Adrenal gland (tissue), 19 donors: ENCODE results near the gene SH3BP1. TPM values are rescaled to one million over a fixed set of nuclear protein-coding genes. Genes with fewer than 3 reads are reported as not detected.
"Not testable (repeated sequence)": the region's sequence is repeated elsewhere in the genome, so short reads cannot be mapped to it uniquely, and the experiment has no call there.

ENCODE experiments used
- DNase-seq, 7 donors: peaks; one replicate each; pipeline ENCODE4 v3.0.0-alpha.2; 2019 to 2020
- H3K27ac ChIP-seq, 5 donors: fragments of 200-600 bp; sonication (generic) in 4 of 5; 1 replicate in 3 of 5; 2 replicates in 2 of 5; pipeline versions ENCODE4 v1.5.1 to v1.8.0; 2016 to 2020; ENCODE audit warnings: mild to moderate bottlenecking in 1 of 5
- H3K27me3 ChIP-seq: fragments of 200-600 bp; 2 replicates; pipeline ENCODE4 v1.8.0; 2021
- H3K36me3 ChIP-seq, 2 donors: fragments of 200-600 bp; replicated peaks in 1 of 2; 1 replicate in 1 of 2; 2 replicates in 1 of 2; pipeline versions ENCODE4 v1.5.1 to v1.8.0; 2018 to 2022
- H3K4me1 ChIP-seq, 2 donors: fragments of 200-600 bp; replicated peaks in 1 of 2; 1 replicate in 1 of 2; 2 replicates in 1 of 2; pipeline versions ENCODE4 v1.5.1 to v1.8.0; 2018 to 2021
- H3K4me3 ChIP-seq, 4 donors: fragments of 200-600 bp; sonication (generic) in 3 of 4; one replicate each; pipeline ENCODE4 v1.5.1; 2016 to 2018
- H3K9me3 ChIP-seq, 3 donors: fragments of 200-600 bp; sonication (generic) in 1 of 3; replicated peaks in 1 of 3; 1 replicate in 2 of 3; 2 replicates in 1 of 3; pipeline versions ENCODE4 v1.5.1 to v1.8.0; 2016 to 2021
- POLR2A ChIP-seq, 2 donors: fragments of 450-650 bp; IDR thresholded peaks; one replicate each; pipeline ENCODE4 v1.6.1; 2017; ENCODE audit warnings: antibody characterized with exemption in 2 of 2, mild to moderate bottlenecking in 2 of 2, moderate library complexity in 1 of 2
- WGBS, 4 donors: extraction: QIAGEN DNeasy Blood & Tissue Kit in 2 of 4; methylation state at CpG; one replicate each; pipeline versions ENCODE4 v1.1.5 to v1.1.7; 2013 to 2017; 5-methylcytosine and 5-hydroxymethylcytosine counted together
- intact Hi-C, 2 donors: fragments of 100-400 bp; cut with DNase I; formaldehyde crosslinking; loops; one replicate each; pipeline versions ENCODE4 v1.14.1 to v1.15.0; 2022 to 2023
- long read RNA-seq, 10 donors: library from polyadenylated mRNA in 3 of 10; unstranded in 2 of 10; stranded (forward) in 1 of 10; transcript quantifications; one replicate each; pipeline ENCODE4 v2.0.0 and lab custom pipeline, GENCODE V29; 2021 to 2026
- polyA plus RNA-seq, 3 donors: library from polyadenylated mRNA; stranded (reverse); fragments of 200-250 nt in 2 of 3; fragments of 350-450 nt in 1 of 3; fragmentation: Illumina TruSeq in 1 of 3; extraction: RNeasy Lipid Tissue Mini Kit (QIAGEN cat#74804) in 1 of 3; gene quantifications; one replicate each; pipeline ENCODE4 v1.2.3, GENCODE V29; 2013 to 2014
- total RNA-seq, 9 donors: library from RNA; depleted of rRNA in 4 of 9; stranded (reverse); fragments of >200 nt in 4 of 9; fragments of 120-200 nt in 1 of 9; fragmentation: NEBNext Ultra II Directional in 1 of 9; extraction: Animal tissue kit (Norgen Biotek cat#: 25700) in 1 of 9; gene quantifications; one replicate each; pipeline versions ENCODE4 v1.1.0 to v1.2.4, GENCODE V29; 2013 to 2023
- TF ChIP-seq, protein P1 (sequence below), 6 experiments: fragments of 450-650 bp in 4 of 6; fragments of 200-600 bp in 2 of 6; sonication (generic) in 1 of 6; IDR thresholded peaks; 1 replicate in 5 of 6; 2 replicates in 1 of 6; pipeline versions ENCODE4 v1.5.1 to v1.8.0; 2016 to 2021; ENCODE audit warnings: antibody characterized with exemption in 6 of 6, mild to moderate bottlenecking in 2 of 6, moderate library complexity in 1 of 6
- donor health status: healthy with polysubstance abuse.
- donor health status: Bipolar disorder and iron deficiency.
- donor health status: DM: yes; HTN: yes; CAD: no.
- donor health status: DM: no; HTN: no; CAD: no.
- donor health status: DM: no; HTN: no; CAD: no.
- donor health status: DM: yes; HTN: yes; CAD: no.

Gene SH3BP1, protein sequence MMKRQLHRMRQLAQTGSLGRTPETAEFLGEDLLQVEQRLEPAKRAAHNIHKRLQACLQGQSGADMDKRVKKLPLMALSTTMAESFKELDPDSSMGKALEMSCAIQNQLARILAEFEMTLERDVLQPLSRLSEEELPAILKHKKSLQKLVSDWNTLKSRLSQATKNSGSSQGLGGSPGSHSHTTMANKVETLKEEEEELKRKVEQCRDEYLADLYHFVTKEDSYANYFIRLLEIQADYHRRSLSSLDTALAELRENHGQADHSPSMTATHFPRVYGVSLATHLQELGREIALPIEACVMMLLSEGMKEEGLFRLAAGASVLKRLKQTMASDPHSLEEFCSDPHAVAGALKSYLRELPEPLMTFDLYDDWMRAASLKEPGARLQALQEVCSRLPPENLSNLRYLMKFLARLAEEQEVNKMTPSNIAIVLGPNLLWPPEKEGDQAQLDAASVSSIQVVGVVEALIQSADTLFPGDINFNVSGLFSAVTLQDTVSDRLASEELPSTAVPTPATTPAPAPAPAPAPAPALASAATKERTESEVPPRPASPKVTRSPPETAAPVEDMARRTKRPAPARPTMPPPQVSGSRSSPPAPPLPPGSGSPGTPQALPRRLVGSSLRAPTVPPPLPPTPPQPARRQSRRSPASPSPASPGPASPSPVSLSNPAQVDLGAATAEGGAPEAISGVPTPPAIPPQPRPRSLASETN
- 10 to 100 TPM in 5 of 9 donors, 1 to 10 TPM in 4; 5.5 to 18.7 (median 10.5) TPM for total RNA-seq
- 10 to 100 TPM in 1 of 3 donors, 1 to 10 TPM in 2; 2.4 to 27.3 (median 9.8) TPM for polyA plus RNA-seq
- long read RNA-seq, donor 1, result 0 reads
- long read RNA-seq, donor 2, result 0 reads
- long read RNA-seq, donor 3, result 0 reads
- long read RNA-seq, donor 4, result 0 reads
- long read RNA-seq, donor 5, partial matches to known transcripts, result 0 of 6 reads
- long read RNA-seq, donor 5, other reads (novel, unspliced or antisense), result 5 of 6 reads
- long read RNA-seq, donor 6, partial matches to known transcripts, result 1 of 1 reads
- long read RNA-seq, donor 6, other reads (novel, unspliced or antisense), result 0 of 1 reads
- long read RNA-seq, donor 7, result 0 reads
- long read RNA-seq, donor 8, partial matches to known transcripts, result 0 of 1 reads
- long read RNA-seq, donor 8, other reads (novel, unspliced or antisense), result 0 of 1 reads
- long read RNA-seq, donor 9, result 0 reads
- long read RNA-seq, donor 10, partial matches to known transcripts, result 0 of 1 reads
- long read RNA-seq, donor 10, other reads (novel, unspliced or antisense), result 0 of 1 reads

DNA sequence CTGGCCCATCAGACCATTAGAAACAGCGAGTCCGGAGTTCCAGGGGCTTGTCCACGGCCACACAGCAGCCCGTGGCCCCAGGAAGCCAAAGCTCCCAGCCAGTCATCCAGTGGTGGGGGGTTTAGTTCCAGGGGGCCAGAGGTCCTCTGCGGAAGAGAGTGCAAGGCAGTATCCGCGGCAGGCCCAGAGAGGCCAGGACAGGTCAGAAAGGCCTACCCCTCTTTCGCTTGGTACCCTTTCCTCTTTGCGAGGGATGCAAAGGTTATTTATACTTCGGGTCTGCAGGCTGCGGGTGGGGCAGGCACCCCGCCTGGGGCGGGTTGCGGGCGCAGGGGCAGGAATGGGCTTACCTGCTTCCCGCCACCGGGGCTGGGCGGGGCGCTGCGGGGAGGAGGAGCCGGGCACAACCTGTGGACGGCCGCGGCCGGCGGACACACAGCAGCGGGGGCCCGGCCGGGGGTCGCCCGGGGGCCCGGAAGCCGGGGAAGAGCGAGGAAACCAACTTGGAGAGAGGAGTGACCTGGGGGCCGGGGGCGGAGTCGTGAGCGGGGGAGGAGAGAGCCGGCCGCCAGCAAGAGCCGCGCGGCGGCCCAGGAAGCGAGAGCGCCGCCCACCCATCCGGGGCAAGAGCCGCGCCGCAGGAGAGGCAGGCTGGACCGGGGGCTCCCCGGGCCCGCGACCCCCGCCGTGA is at the start of gene SH3BP1:
Gene SH3BP1 (plus strand): TSS at position 600 of the 691 bp plus-strand sequence. CDS start 119 bp downstream, outside the sequence.
- Histone ChIP-seq H3K4me3 (peak within 1 kb of the TSS in 2 of 4 donors; percentile 17 to 61), H3K36me3 (no peaks in the 10 kb centered on the region), H3K27me3 (no peaks in the 10 kb centered on the region), H3K9me3 (no peaks in the 10 kb centered on the region), H3K4me1 (peaks cover 4 to 43% of the 10 kb centered on the region in 2 donors), H3K27ac (peak within 1 kb of the TSS in 2 of 5 donors; percentile 47 to 86)
- intact Hi-C loops, result no loop called here
- WGBS, 4 donors, result 9 to 44% (median 25%) methylated on average over 4 to 57 of the region's 57 CpGs
- TF ChIP-seq POLR2A (IDR thresholded peaks at IDR 0.05), result no peak
- TF ChIP-seq, protein P1, sequence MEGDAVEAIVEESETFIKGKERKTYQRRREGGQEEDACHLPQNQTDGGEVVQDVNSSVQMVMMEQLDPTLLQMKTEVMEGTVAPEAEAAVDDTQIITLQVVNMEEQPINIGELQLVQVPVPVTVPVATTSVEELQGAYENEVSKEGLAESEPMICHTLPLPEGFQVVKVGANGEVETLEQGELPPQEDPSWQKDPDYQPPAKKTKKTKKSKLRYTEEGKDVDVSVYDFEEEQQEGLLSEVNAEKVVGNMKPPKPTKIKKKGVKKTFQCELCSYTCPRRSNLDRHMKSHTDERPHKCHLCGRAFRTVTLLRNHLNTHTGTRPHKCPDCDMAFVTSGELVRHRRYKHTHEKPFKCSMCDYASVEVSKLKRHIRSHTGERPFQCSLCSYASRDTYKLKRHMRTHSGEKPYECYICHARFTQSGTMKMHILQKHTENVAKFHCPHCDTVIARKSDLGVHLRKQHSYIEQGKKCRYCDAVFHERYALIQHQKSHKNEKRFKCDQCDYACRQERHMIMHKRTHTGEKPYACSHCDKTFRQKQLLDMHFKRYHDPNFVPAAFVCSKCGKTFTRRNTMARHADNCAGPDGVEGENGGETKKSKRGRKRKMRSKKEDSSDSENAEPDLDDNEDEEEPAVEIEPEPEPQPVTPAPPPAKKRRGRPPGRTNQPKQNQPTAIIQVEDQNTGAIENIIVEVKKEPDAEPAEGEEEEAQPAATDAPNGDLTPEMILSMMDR (IDR thresholded peaks at IDR 0.05), result peak in 1 of 6 experiments; percentile 12
- DNase-seq, result peak in 1 of 7 donors; percentile 44

DNA sequence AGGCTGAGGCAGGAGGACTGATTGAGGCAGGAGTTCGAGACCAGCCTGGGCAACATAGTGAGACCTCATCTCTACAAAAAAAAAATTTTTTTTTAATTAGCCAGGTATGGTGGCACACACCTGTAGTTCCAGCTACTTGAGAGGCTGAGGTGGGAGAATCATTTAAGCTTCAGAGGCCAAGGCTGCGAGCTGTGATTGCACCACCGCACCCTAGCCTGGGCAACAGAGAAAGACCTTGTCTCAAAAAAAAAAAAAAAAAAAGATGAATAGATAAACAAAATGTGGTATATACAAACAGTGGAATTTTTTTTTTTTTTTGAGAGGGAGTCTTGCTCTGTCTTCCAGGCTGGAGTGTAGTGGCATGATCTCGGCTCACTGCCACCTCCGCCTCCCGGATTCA is 48.4 kb upstream of the SH3BP1 start:
- 81 to 89% (median 88%) methylated on average over 6 of the region's 6 CpGs for WGBS, 4 donors
- not testable (repeated sequence) for H3K4me1 ChIP-seq, H3K27ac ChIP-seq, H3K27me3 ChIP-seq, H3K36me3 ChIP-seq, DNase-seq, H3K4me3 ChIP-seq, H3K9me3 ChIP-seq
- intact Hi-C loops, result loop anchor here (2.0 to 5.0 kb wide), 2 partner anchors 44 to 52 kb away; no protein-coding TSS in a partner anchor

DNA sequence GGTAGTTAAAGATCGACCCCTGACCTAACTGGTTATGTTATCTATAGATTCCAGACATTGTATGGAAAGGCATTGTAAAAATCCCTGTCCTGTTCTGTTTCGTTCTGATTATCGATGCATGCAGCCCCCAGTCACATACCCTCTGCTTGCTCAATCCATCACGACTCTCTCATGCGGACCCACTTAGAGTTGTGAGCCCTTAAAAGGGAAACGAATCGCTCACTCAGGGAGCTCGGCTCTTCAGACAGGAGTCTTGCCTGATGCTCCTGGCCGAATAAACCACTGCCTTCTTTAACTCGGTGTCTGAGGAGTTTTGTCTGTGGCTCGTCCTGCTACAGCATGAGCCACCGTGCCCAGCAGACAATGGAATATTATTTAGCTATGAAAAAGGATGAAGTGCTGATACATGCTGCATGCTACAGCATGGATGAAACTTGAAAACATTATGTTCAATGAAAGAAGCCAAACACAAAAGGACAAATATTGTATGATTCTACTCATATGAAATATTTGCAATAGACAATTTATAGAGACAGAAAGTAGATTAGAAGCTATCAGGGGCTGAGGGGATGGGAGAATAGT is 47.6 kb upstream of the SH3BP1 start:
- Histone ChIP-seq H3K36me3 (no peaks in the 10 kb centered on the region), H3K9me3 (no peaks in the 10 kb centered on the region), H3K4me3 (no peak overlapping the region), H3K27ac (peak overlapping the region in 1 of 5 donors; percentile 11), H3K4me1 (peaks cover 0 to 10% of the 10 kb centered on the region in 2 donors), H3K27me3 (no peaks in the 10 kb centered on the region)
- 83 to 90% (median 85%) methylated on average over 12 of the region's 12 CpGs for WGBS, 4 donors
- intact Hi-C loops, result loop anchor here (2.0 to 5.0 kb wide), 3 partner anchors 45 to 53 kb away; no protein-coding TSS in a partner anchor
- TF ChIP-seq, protein P1 (IDR thresholded peaks at IDR 0.05), result no peak
- no peak for TF ChIP-seq POLR2A (IDR thresholded peaks at IDR 0.05)
- DNase-seq, result no peak

DNA sequence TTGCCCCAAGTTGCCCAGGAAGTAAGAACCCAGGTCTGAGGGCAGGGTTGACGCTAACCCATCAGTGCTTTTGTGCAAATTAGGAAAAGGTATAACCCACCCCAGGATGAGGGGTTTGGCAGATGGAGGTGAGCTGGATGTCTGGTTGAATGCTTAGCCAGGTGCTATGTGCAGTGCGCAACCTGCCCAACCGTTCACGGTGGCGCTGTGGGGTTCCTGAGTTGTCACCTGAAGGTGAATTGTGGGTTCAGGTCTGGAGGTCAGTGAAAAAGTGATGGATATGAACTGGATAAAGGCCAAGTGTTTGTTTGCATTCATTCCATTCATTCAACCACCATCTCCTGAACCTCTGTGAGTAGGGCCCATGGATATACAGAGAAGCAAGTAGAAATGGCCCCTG is 45.2 kb upstream of the SH3BP1 start:
- WGBS, 4 donors, result 86 to 98% (median 92%) methylated on average over 1 to 5 of the region's 5 CpGs
- TF ChIP-seq, protein P1 (IDR thresholded peaks at IDR 0.05), result no peak
- intact Hi-C loops, result loop anchor here in 1 of 2 donors (5.0 kb wide), 1 partner anchor 47 kb away; no protein-coding TSS in a partner anchor

More for the DNA sequence above, 45.2 kb upstream of the SH3BP1 start:
- DNase-seq, result no peak
- Histone ChIP-seq H3K9me3 (no peaks in the 10 kb centered on the region), H3K36me3 (no peaks in the 10 kb centered on the region), H3K4me3 (no peak overlapping the region), H3K4me1 (peaks cover 4 to 10% of the 10 kb centered on the region in 2 donors), H3K27ac (no peak overlapping the region), H3K27me3 (no peaks in the 10 kb centered on the region)
